Brain microvascular endothelial cell (primary cell): ENCODE results near the gene NUP35.
"Not testable (repeated sequence)": the region's sequence is repeated elsewhere in the genome, so short reads cannot be mapped to it uniquely, and the experiment has no call there.

Experiments used
- DNase-seq: peaks from one replicate; pipeline ENCODE4 v3.0.0-alpha.2; 2020
- H3K27ac ChIP-seq: fragments of 250-450 bp; sonication (Bioruptor Pico); 2 replicates; pipeline ENCODE4 v1.5.1; 2020; ENCODE audit warnings: mild to moderate bottlenecking, moderate library complexity
- H3K27me3 ChIP-seq: fragments of 250-450 bp; sonication (Bioruptor Pico); replicated peaks from 2 replicates; pipeline ENCODE4 v1.5.1; 2020; ENCODE audit warnings: mild to moderate bottlenecking
- H3K36me3 ChIP-seq: fragments of 250-450 bp; sonication (Bioruptor Pico); replicated peaks from 2 replicates; pipeline ENCODE4 v1.5.1; 2020; ENCODE audit warnings: mild to moderate bottlenecking
- H3K4me3 ChIP-seq: 2 replicates; pipeline ENCODE4 v1.5.1; 2011; ENCODE audit warnings: low read depth, mild to moderate bottlenecking, control low read depth, low read length, moderate library complexity
- CTCF ChIP-seq: IDR thresholded peaks from 2 replicates; pipeline ENCODE4 v1.5.1; 2011; ENCODE audit warnings: low read depth, mild to moderate bottlenecking, moderate library complexity, low read length, control low read depth, inconsistent platforms; ENCODE audit errors: missing control alignments
- in situ Hi-C: cut with HindIII; loops from 2 replicates; pipeline ENCODE4 v1.10.0; 2017; ENCODE audit warnings: low sequenced_read_pairs, low pct_ligation_motif_present

The NUP35 gene

GRCh38 chr2:183164650-183165015 is 40.4 kb downstream of the NUP35 start:
- Histone ChIP-seq H3K27ac (no peak overlapping the region), H3K27me3 (no peaks in the 10 kb centered on the region), H3K36me3 (no peaks in the 10 kb centered on the region), H3K4me3 (no peak overlapping the region)
- TF ChIP-seq CTCF = no peak
- peak; percentile 30 for DNase-seq
- in situ Hi-C loops = no loop called here

DNA sequence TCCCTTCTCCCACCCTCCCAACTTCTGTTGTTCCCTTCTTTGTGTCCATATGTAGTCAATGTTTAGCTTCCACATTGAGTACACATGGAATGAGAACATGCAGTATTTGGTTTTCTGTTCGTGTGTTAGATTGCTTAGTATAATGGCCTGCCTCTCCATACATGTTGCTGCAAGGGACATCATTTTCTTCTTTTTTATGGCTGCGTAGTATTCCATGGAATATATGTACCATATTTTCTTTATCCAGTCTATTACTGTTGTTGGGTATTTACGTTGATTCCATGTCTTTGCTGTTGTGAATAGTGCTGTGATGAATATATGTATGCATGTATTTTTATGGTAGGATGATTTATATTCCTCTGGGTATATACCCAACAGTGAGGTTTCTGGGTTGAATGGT is 42.0 kb downstream of the NUP35 start:
- H3K4me3 ChIP-seq = no peak overlapping the region
- in situ Hi-C loops = no loop called here
- TF ChIP-seq CTCF = no peak
- no peak overlapping the region for H3K27ac ChIP-seq
- DNase-seq = no peak
- no peaks in the 10 kb centered on the region for H3K36me3 ChIP-seq
- no peaks in the 10 kb centered on the region for H3K27me3 ChIP-seq

- DNase-seq, H3K36me3 ChIP-seq, H3K27me3 ChIP-seq, H3K4me3 ChIP-seq, H3K27ac ChIP-seq, in situ Hi-C loops: not testable (repeated sequence)
Observed at GRCh38 chr2:183166976-183167375, 42.7 kb downstream of the NUP35 start.

GRCh38 chr2:183172220-183172887 is 48.1 kb downstream of the NUP35 start:
- in situ Hi-C loops = no loop called here
- Histone ChIP-seq H3K36me3 (no peaks in the 10 kb centered on the region), H3K4me3 (no peak overlapping the region), H3K27me3 (no peaks in the 10 kb centered on the region), H3K27ac (no peak overlapping the region)
- TF ChIP-seq CTCF = no peak
- DNase-seq = no peak

GRCh38 chr2:183179156-183179555 is 54.9 kb downstream of the NUP35 start:
- in situ Hi-C loops = no loop called here

GRCh38 chr2:183185534-183185933 is 61.3 kb downstream of the NUP35 start:
- Histone ChIP-seq H3K27ac (no peak overlapping the region), H3K4me3 (no peak overlapping the region), H3K27me3 (no peaks in the 10 kb centered on the region), H3K36me3 (no peaks in the 10 kb centered on the region)
- in situ Hi-C loops = no loop called here
- DNase-seq = no peak
- TF ChIP-seq CTCF = no peak

More at GRCh38 chr2:183179156-183179555, 54.9 kb downstream of the NUP35 start:
- no peaks in the 10 kb centered on the region for H3K36me3 ChIP-seq
- no peak overlapping the region for H3K4me3 ChIP-seq
- DNase-seq = peak; percentile 44
- TF ChIP-seq CTCF = no peak
- H3K27me3 ChIP-seq = no peaks in the 10 kb centered on the region
- no peak overlapping the region for H3K27ac ChIP-seq
